GM12872 (cell line): ENCODE results near the gene PPP1R1C.

Experiments
- TF ChIP-seq, protein P1 (sequence below): IDR thresholded peaks from 3 replicates; pipeline ENCODE4 v1.5.1; 2011; ENCODE audit warnings: low read depth, mild to moderate bottlenecking, low read length, moderate library complexity; ENCODE audit not compliant: insufficient read depth

The PPP1R1C gene

GRCh38 chr2:182164686-182165085, 179.0 kb downstream of the PPP1R1C start:
- TF ChIP-seq, protein P1, sequence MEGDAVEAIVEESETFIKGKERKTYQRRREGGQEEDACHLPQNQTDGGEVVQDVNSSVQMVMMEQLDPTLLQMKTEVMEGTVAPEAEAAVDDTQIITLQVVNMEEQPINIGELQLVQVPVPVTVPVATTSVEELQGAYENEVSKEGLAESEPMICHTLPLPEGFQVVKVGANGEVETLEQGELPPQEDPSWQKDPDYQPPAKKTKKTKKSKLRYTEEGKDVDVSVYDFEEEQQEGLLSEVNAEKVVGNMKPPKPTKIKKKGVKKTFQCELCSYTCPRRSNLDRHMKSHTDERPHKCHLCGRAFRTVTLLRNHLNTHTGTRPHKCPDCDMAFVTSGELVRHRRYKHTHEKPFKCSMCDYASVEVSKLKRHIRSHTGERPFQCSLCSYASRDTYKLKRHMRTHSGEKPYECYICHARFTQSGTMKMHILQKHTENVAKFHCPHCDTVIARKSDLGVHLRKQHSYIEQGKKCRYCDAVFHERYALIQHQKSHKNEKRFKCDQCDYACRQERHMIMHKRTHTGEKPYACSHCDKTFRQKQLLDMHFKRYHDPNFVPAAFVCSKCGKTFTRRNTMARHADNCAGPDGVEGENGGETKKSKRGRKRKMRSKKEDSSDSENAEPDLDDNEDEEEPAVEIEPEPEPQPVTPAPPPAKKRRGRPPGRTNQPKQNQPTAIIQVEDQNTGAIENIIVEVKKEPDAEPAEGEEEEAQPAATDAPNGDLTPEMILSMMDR, result no peak

GRCh38 chr2:182165202-182165601, 179.5 kb downstream of the PPP1R1C start:
- TF ChIP-seq, protein P1, result no peak

DNA sequence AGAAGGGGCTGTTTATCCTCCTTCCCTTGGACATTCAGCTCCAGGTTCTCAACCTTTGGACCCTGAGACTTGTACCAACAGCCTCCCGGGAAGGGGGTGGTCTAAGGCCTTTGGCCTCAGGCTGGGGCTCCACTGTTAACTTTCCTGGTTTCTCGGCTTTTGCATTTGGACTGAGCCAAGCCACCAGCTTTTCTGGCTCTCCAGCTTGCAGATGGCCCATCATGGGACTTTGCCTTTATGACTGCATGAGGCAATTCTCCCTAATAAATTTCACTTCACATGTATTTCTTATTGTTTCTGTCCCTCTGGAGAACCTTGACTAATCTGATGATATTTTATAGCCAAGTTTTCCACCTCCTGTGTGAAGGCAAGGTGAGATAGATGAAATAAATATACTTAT, 180.8 kb downstream of the PPP1R1C start:
- TF ChIP-seq, protein P1, result no peak

- TF ChIP-seq, protein P1, result no peak
Observed at GRCh38 chr2:182166841-182167240, 181.2 kb downstream of the PPP1R1C start.
